NCI-H2081 (cell line): ENCODE results near the gene AFG1L.
"Not testable (repeated sequence)": the region's sequence is repeated elsewhere in the genome, so short reads cannot be mapped to it uniquely, and the experiment has no call there.

Experiments
- DNase-seq, 2 experiments: peaks; one replicate each; lab custom pipeline; 2025; lab: John Stamatoyannopoulos, UW

Gene AFG1L

GRCh38 chr6:108288742-108289141 is 6.1 kb upstream of the AFG1L start:
- no peak for DNase-seq

GRCh38 chr6:108291091-108291490 is 3.8 kb upstream of the AFG1L start:
- DNase-seq, result no peak

- DNase-seq, result not testable (repeated sequence)
Observed at GRCh38 chr6:108292561-108292960, 2.3 kb upstream of the AFG1L start.

- no peak for DNase-seq
Observed at GRCh38 chr6:108293527-108294296, 1.1 kb upstream of the AFG1L start.

GRCh38 chr6:108294297-108294726 is 542 bp upstream of the AFG1L start:
- DNase-seq, result no peak

GRCh38 chr6:108295676-108296075 is 822 bp downstream of the AFG1L start:
- no peak for DNase-seq

- DNase-seq, result no peak
Observed at GRCh38 chr6:108302386-108302785, 7.5 kb downstream of the AFG1L start.

GRCh38 chr6:108304646-108305045 is 9.8 kb downstream of the AFG1L start:
- no peak for DNase-seq

GRCh38 chr6:108308641-108309040 is 13.8 kb downstream of the AFG1L start:
- not testable (repeated sequence) for DNase-seq

GRCh38 chr6:108309844-108310243 is 15.0 kb downstream of the AFG1L start:
- no peak for DNase-seq

GRCh38 chr6:108312605-108313004 is 17.8 kb downstream of the AFG1L start:
- no peak for DNase-seq

GRCh38 chr6:108321253-108321747 is 26.4 kb downstream of the AFG1L start:
- DNase-seq, result no peak

GRCh38 chr6:108322728-108323127 is 27.9 kb downstream of the AFG1L start:
- DNase-seq, result no peak

- no peak for DNase-seq
Observed at GRCh38 chr6:108323710-108324466, 29.0 kb downstream of the AFG1L start.

- DNase-seq, result not testable (repeated sequence)
Observed at GRCh38 chr6:108330221-108330785, 35.4 kb downstream of the AFG1L start.

- no peak for DNase-seq
Observed at GRCh38 chr6:108330806-108331205, 36.0 kb downstream of the AFG1L start.

GRCh38 chr6:108331982-108332381 is 37.1 kb downstream of the AFG1L start:
- no peak for DNase-seq

GRCh38 chr6:108336971-108337370 is 42.1 kb downstream of the AFG1L start:
- DNase-seq, result no peak

- DNase-seq, result no peak
Observed at GRCh38 chr6:108337721-108338120, 42.9 kb downstream of the AFG1L start.

GRCh38 chr6:108341372-108341771 is 46.5 kb downstream of the AFG1L start:
- DNase-seq, result no peak

GRCh38 chr6:108343894-108344293 is 49.0 kb downstream of the AFG1L start:
- no peak for DNase-seq

- no peak for DNase-seq
Observed at GRCh38 chr6:108348655-108349349, 53.9 kb downstream of the AFG1L start.
